Fibroblast of the aortic adventitia (primary cell): ENCODE data around the gene SNED1. TPM values are rescaled to one million over a fixed set of nuclear protein-coding genes. Genes with fewer than 3 reads are reported as not detected.

Experiments used
- DNase-seq: peaks from one replicate; pipeline ENCODE4 v3.0.0-alpha.2; 2010; ENCODE audit warnings: low read depth
- H3K4me3 ChIP-seq: 2 replicates; pipeline ENCODE4 v1.5.1; 2011; ENCODE audit warnings: low read depth, mild to moderate bottlenecking, control low read depth, low read length, moderate library complexity
- CTCF ChIP-seq: IDR thresholded peaks from 2 replicates; pipeline ENCODE4 v1.5.1; 2011; ENCODE audit warnings: mild to moderate bottlenecking, low read length, control low read depth, inconsistent platforms; ENCODE audit not compliant: insufficient read depth
- total RNA-seq: library from RNA; depleted of rRNA; stranded (reverse); fragments of >200 nt; gene quantifications from 2 replicates; pipeline ENCODE4 v1.2.3, GENCODE V29; 2012; ENCODE audit warnings: low replicate concordance

SNED1 gene
- total RNA-seq, 1 donor: 77.5 TPM

GRCh38 chr2:241009191-241009590 lies 10.8 kb downstream of the SNED1 start:
- no peak overlapping the region for H3K4me3 ChIP-seq
- no peak for TF ChIP-seq CTCF

GRCh38 chr2:241009601-241010530 lies 11.4 kb downstream of the SNED1 start:
- peak; percentile 92 for DNase-seq
- peak overlapping the region; percentile 46 for H3K4me3 ChIP-seq
- TF ChIP-seq CTCF: no peak

More at GRCh38 chr2:241009191-241009590, 10.8 kb downstream of the SNED1 start:
- no peak for DNase-seq

GRCh38 chr2:241010531-241011295 lies 12.3 kb downstream of the SNED1 start:
- no peak for TF ChIP-seq CTCF
- no peak for DNase-seq
- no peak overlapping the region for H3K4me3 ChIP-seq

- no peak for TF ChIP-seq CTCF
- no peak overlapping the region for H3K4me3 ChIP-seq
- DNase-seq: no peak
These were observed 12.8 kb downstream of the SNED1 start for GRCh38 chr2:241011296-241011600.

- TF ChIP-seq CTCF: no peak
- H3K4me3 ChIP-seq: no peak overlapping the region
- no peak for DNase-seq
These were observed 13.5 kb downstream of the SNED1 start for GRCh38 chr2:241011751-241012510.

- no peak overlapping the region for H3K4me3 ChIP-seq
- no peak for DNase-seq
- no peak for TF ChIP-seq CTCF
These were observed 15.8 kb downstream of the SNED1 start for GRCh38 chr2:241014224-241014623.
